ENCODE results near the gene RFX7.

DNA sequence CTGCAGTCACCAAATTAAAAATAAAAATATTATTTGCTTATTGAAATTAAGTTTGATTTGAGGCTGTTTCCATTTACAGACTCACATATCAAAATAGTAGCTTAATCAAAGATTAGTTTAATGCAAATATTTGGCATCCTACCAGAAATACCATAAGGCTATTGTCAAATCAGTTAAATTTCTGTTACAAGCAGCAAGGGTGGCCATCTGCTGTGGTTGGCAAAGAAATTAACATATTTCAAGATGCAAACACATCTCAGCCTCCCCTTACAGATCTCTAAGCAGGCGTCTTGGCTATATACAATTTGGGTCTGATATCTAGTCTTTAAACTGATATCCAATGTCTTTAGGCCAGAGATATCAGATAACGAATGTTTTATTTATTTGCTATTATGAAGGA, 167.0 kb downstream of the RFX7 start:
- TF ChIP-seq, protein P1, sequence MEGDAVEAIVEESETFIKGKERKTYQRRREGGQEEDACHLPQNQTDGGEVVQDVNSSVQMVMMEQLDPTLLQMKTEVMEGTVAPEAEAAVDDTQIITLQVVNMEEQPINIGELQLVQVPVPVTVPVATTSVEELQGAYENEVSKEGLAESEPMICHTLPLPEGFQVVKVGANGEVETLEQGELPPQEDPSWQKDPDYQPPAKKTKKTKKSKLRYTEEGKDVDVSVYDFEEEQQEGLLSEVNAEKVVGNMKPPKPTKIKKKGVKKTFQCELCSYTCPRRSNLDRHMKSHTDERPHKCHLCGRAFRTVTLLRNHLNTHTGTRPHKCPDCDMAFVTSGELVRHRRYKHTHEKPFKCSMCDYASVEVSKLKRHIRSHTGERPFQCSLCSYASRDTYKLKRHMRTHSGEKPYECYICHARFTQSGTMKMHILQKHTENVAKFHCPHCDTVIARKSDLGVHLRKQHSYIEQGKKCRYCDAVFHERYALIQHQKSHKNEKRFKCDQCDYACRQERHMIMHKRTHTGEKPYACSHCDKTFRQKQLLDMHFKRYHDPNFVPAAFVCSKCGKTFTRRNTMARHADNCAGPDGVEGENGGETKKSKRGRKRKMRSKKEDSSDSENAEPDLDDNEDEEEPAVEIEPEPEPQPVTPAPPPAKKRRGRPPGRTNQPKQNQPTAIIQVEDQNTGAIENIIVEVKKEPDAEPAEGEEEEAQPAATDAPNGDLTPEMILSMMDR (IDR thresholded peaks at IDR 0.05): no peak
- TF ChIP-seq EP300 (IDR thresholded peaks at IDR 0.05): no peak
- no peak for TF ChIP-seq POLR2A (IDR thresholded peaks at IDR 0.05)
